Measurements from ENCODE around the gene S100P. TPM values are rescaled to one million over a fixed set of nuclear protein-coding genes. Genes with fewer than 3 reads are reported as not detected.
A peak's percentile ranks its signal among the peaks of the same experiment; 100 is the strongest.

Gene S100P
- total RNA-seq, 3 donors from 2014 or later = 15.7 to 189 (median 70.4) TPM

DNA sequence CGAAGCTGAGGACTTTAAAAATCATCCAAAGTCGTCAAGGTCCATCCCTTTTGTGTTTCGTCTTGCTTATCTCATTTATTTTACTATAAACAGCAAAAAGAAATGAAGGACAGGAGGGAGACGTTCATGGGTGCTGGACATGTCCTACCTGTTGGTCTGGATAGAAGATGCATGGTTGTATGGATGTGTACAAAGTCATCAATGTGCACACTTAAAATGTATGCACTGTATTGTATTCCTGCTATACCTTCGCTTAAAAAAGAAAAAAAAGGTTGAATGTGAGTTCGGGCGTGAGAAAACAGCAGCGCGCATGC is 22.0 kb downstream of the S100P start:
- TF ChIP-seq, protein P1, sequence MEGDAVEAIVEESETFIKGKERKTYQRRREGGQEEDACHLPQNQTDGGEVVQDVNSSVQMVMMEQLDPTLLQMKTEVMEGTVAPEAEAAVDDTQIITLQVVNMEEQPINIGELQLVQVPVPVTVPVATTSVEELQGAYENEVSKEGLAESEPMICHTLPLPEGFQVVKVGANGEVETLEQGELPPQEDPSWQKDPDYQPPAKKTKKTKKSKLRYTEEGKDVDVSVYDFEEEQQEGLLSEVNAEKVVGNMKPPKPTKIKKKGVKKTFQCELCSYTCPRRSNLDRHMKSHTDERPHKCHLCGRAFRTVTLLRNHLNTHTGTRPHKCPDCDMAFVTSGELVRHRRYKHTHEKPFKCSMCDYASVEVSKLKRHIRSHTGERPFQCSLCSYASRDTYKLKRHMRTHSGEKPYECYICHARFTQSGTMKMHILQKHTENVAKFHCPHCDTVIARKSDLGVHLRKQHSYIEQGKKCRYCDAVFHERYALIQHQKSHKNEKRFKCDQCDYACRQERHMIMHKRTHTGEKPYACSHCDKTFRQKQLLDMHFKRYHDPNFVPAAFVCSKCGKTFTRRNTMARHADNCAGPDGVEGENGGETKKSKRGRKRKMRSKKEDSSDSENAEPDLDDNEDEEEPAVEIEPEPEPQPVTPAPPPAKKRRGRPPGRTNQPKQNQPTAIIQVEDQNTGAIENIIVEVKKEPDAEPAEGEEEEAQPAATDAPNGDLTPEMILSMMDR (IDR thresholded peaks at IDR 0.05) = no peak
- ATAC-seq = no peak
- H3K4me3 ChIP-seq = peak overlapping the region; percentile 67
- no peaks in the 10 kb centered on the region for H3K36me3 ChIP-seq (ENCODE audit: low read depth)
- no peaks in the 10 kb centered on the region for H3K9me3 ChIP-seq
- no peak for DNase-seq
- intact Hi-C loops (cut with DNase I, micrococcal nuclease) = no loop called here
- H3K4me1 ChIP-seq (ENCODE audit: low read depth) = peaks cover 17% of the 10 kb centered on the region

DNA sequence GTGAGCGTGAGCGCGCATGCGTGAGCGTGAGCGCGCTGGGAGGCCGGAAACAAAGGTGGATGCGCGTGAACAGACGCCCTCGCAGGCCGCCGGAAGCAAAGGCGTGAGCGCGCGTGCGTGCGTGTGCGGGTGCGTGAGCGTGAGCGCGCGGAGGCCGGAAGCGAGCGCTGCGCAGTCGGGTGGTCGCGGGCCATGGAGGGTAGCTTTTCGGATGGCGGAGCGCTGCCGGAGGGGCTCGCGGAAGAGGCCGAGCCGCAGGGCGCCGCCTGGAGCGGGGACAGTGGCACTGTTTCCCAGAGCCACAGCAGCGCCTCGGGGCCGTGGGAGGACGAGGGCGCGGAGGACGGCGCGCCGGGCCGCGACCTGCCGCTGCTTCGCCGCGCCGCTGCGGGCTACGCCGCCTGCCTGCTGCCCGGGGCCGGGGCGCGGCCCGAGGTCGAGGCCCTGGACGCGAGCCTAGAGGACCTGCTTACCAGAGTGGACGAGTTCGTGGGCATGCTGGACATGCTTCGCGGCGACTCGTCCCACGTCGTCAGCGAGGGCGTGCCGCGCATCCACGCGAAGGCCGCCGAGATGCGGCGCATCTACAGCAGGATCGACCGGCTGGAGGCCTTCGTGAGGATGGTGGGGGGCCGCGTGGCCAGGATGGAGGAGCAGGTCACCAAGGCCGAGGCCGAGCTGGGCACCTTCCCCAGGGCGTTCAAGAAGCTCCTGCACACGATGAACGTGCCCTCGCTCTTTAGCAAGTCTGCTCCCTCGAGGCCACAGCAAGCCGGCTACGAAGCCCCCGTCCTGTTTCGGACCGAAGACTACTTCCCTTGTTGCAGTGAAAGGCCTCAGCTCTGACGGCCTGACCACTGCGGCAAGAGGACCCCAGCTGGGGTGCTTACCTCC is 22.6 kb downstream of the S100P start, which contains the start of gene BLOC1S4:
Gene BLOC1S4 (plus strand): TSS at position 157 of the 894 bp plus-strand sequence. CDS start 36 bp downstream, at position 193.
- TF ChIP-seq, protein P1 (IDR thresholded peaks at IDR 0.05) = no peak
- intact Hi-C loops (cut with DNase I, micrococcal nuclease) = no loop called here
- Histone ChIP-seq H3K4me3 (peak within 1 kb of the TSS; percentile 67), H3K4me1 (ENCODE audit: low read depth) (peaks cover 17% of the 10 kb centered on the region), H3K36me3 (ENCODE audit: low read depth) (no peaks in the 10 kb centered on the region), H3K9me3 (no peaks in the 10 kb centered on the region)
- ATAC-seq = peak; percentile 98
- peak; percentile 90 to 94 (median 91) for DNase-seq

DNA sequence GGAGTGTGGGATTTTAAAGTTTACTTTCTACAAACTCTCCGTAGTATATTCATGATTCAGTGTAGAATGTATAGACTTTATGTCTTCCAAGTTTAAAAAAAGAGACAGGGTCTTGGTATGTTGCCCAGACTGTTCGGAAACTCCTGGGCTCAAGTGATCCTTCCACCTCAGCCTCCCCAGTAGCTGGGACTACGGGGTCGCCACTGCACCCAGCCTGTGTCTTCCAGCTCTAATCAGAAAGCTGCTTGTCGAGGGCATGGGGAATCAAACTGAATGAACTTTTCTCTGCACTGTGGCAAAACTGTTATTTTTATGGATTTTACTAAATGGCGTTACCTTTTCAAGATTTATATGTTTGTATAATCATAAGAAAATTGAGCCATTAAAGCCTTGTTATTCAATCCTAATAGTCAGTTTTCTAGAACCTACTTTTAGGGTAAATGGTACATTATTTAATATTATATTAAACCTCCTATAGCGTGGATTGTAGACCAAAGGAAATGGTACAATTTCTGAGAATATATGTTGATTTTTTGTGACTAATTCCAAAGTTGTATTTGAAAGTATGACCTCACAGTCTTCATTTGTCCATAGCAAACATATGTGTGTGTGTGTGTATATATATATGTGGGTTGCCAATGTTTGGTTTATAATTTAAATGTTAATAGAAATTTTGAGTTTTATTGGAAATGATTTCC is 23.4 kb downstream of the S100P start:
- Histone ChIP-seq H3K9me3 (no peaks in the 10 kb centered on the region), H3K4me1 (ENCODE audit: low read depth) (peaks cover 17% of the 10 kb centered on the region), H3K36me3 (ENCODE audit: low read depth) (no peaks in the 10 kb centered on the region), H3K4me3 (peak overlapping the region; percentile 67)
- DNase-seq = no peak
- TF ChIP-seq, protein P1 (IDR thresholded peaks at IDR 0.05) = no peak
- intact Hi-C loops (cut with DNase I, micrococcal nuclease) = no loop called here
- no peak for ATAC-seq

DNA sequence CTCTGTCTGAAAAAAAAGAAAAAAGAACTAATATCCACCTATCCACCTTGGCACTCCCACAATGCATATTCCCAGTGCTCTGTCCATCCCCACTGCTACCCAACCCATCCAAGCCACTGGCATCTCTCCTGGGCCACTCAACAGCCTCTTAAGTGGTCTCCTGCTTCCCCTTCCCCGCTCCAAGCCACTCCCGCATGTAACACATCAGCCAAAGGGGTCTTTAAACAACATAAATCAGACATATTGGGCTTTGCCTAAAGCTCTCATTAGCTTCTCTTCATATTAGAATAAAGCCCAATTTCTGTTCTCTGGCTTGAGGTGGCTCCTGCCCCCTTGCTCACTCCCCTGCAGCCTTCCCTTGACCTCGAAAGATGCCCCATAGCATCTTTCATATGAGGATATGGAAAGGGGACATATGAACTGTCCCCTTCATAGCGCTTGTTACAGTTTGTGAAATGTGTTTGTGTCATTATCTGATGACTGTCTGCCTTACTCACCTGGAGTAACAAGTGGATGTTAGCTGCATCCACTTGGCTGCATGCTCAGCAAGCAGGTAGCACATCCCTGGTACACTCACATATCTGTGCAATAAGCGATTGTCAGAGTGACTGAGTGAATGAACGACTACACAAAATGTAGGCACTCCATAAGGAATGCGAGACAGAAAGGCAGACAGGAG is 25.4 kb downstream of the S100P start:
- no peaks in the 10 kb centered on the region for H3K36me3 ChIP-seq (ENCODE audit: low read depth)
- TF ChIP-seq, protein P1 (IDR thresholded peaks at IDR 0.05) = no peak
- no peaks in the 10 kb centered on the region for H3K9me3 ChIP-seq
- DNase-seq = no peak
- H3K4me1 ChIP-seq (ENCODE audit: low read depth) = peaks cover 17% of the 10 kb centered on the region
- intact Hi-C loops (cut with DNase I, micrococcal nuclease) = no loop called here
- no peak for ATAC-seq
- no peak overlapping the region for H3K4me3 ChIP-seq

DNA sequence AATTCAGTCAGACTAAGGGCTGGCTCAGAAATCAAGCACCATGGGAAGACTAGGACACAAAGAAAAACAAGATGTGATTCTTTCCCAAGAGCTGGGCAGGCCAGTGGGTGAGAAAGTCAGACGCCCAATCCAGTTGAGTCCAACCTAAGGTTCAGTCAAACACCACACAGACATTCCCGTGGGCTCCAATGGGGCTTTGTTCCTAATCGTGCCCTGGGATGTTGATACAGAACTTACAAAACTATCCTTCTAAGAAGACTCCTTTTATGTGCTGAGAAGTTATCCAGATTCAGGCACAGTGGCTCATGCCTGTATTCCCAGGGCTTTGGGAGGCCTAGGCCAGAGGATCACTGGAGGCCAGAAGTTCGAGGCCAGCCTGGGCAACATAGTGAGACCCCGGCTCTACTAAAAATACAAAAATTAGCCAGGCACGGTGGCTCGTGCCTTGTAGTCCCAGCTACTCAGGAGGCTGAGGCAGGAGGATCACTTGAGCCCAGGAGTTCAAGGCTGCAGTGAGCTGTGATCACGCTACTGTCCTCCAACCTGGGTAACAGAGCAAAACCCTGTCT is 26.0 kb downstream of the S100P start:
- no peak for ATAC-seq
- no peaks in the 10 kb centered on the region for H3K36me3 ChIP-seq (ENCODE audit: low read depth)
- intact Hi-C loops (cut with DNase I, micrococcal nuclease) = loop anchor here (2.0 to 5.0 kb wide), 3 partner anchors 153 to 353 kb away; no protein-coding TSS in a partner anchor
- H3K9me3 ChIP-seq = no peaks in the 10 kb centered on the region
- no peak for DNase-seq
- TF ChIP-seq, protein P1 (IDR thresholded peaks at IDR 0.05) = no peak
- no peak overlapping the region for H3K4me3 ChIP-seq
- peaks cover 17% of the 10 kb centered on the region for H3K4me1 ChIP-seq (ENCODE audit: low read depth)
